PC-9 (cell line): ENCODE results near the gene SEC31B.

ENCODE experiments used
- CTCF ChIP-seq: fragments of 200-600 bp; sonication (generic); conservative IDR thresholded peaks from 2 replicates; pipeline ENCODE4 v1.6.1; 2017; ENCODE audit warnings: mixed run types, antibody characterized with exemption, mild to moderate bottlenecking, moderate library complexity
- EZH2 ChIP-seq: fragments of 200-600 bp; sonication (generic); IDR thresholded peaks from 2 replicates; pipeline ENCODE4 v1.8.0; 2017; ENCODE audit warnings: antibody characterized with exemption, low read depth

GRCh38 chr10:100496567-100496966 lies 23.1 kb downstream of the SEC31B start:
- no peak for TF ChIP-seq CTCF
- TF ChIP-seq EZH2 = no peak
